GM06990 (cell line): ENCODE measurements around the gene ERMP1.
"Not testable (repeated sequence)": the region's sequence is repeated elsewhere in the genome, so short reads cannot be mapped to it uniquely, and the experiment has no call there.

Source experiments
- DNase-seq: peaks from one replicate; pipeline ENCODE4 v3.0.0-alpha.2; 2011; ENCODE audit not compliant: insufficient read length; ENCODE audit errors: extremely low read depth
- H3K27me3 ChIP-seq: replicated peaks from 2 replicates; pipeline ENCODE4 v1.6.0; 2011; ENCODE audit warnings: low read length; ENCODE audit not compliant: control insufficient read depth, insufficient read depth
- H3K36me3 ChIP-seq: 2 replicates; pipeline ENCODE4 v1.5.1; 2011; ENCODE audit warnings: low read length; ENCODE audit not compliant: control insufficient read depth, insufficient read depth
- H3K4me3 ChIP-seq: replicated peaks from 2 replicates; pipeline ENCODE4 v1.5.1; 2011; ENCODE audit warnings: low read depth, mild to moderate bottlenecking, control low read depth, low read length
- CTCF ChIP-seq: IDR thresholded peaks from 2 replicates; pipeline ENCODE4 v1.5.1; 2011; ENCODE audit warnings: low read length, control low read depth, mild to moderate bottlenecking, inconsistent platforms; ENCODE audit not compliant: insufficient read depth, poor library complexity, severe bottlenecking

Gene ERMP1

GRCh38 chr9:5784526-5785315 lies 48.2 kb downstream of the ERMP1 start:
- no peak for DNase-seq

GRCh38 chr9:5783982-5784381 lies 48.9 kb downstream of the ERMP1 start:
- Histone ChIP-seq H3K27me3 (no peaks in the 10 kb centered on the region), H3K4me3 (no peak overlapping the region), H3K36me3 (peaks cover 13% of the 10 kb centered on the region)
- no peak for TF ChIP-seq CTCF
- no peak for DNase-seq

More at GRCh38 chr9:5784526-5785315, 48.2 kb downstream of the ERMP1 start:
- peaks cover 7% of the 10 kb centered on the region for H3K36me3 ChIP-seq
- H3K4me3 ChIP-seq, result no peak overlapping the region
- no peaks in the 10 kb centered on the region for H3K27me3 ChIP-seq
- no peak for TF ChIP-seq CTCF

GRCh38 chr9:5783420-5783819 lies 49.5 kb downstream of the ERMP1 start:
- peaks cover 17% of the 10 kb centered on the region for H3K36me3 ChIP-seq
- H3K4me3 ChIP-seq, H3K27me3 ChIP-seq, DNase-seq: not testable (repeated sequence)

- not testable (repeated sequence) for H3K27me3 ChIP-seq, DNase-seq, H3K4me3 ChIP-seq
- H3K36me3 ChIP-seq, result peaks cover 15% of the 10 kb centered on the region
Observed at GRCh38 chr9:5779705-5780218, 53.2 kb downstream of the ERMP1 start.

DNA sequence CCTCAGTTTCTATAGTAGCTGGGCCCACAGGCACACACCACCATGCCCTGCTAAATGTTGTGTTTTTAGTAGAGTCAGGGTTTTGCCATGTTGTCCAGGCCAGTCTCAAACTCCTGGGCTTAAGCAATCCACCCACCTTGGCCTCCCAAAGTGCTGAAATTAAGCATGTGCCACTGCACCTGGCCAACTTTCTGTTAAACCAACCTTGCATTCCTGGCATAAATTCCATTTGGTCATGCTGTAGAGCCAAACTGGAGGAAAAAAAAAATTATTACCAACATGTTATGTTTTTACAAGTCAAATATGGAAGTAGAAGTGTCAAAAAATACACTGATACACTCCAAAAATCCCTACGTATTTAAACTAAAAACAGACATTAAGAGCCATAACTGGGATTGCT lies 54.1 kb downstream of the ERMP1 start:
- peaks cover 17% of the 10 kb centered on the region for H3K36me3 ChIP-seq

GRCh38 chr9:5773324-5773999 lies 59.5 kb downstream of the ERMP1 start:
- Histone ChIP-seq H3K27me3 (no peaks in the 10 kb centered on the region), H3K4me3 (no peak overlapping the region), H3K36me3 (peaks cover 18% of the 10 kb centered on the region)
- DNase-seq, result no peak
- TF ChIP-seq CTCF, result no peak

More for the DNA sequence above, 54.1 kb downstream of the ERMP1 start:
- Histone ChIP-seq H3K4me3 (no peak overlapping the region), H3K27me3 (no peaks in the 10 kb centered on the region)
- no peak for DNase-seq
- TF ChIP-seq CTCF, result no peak
